ENCODE results near the gene CARD11.
"Not testable (repeated sequence)": the region's sequence is repeated elsewhere in the genome, so short reads cannot be mapped to it uniquely, and the experiment has no call there.

Gene CARD11

GRCh38 chr7:2959103-2959680 is 84.5 kb downstream of the CARD11 start:
- DNase-seq, result no peak

GRCh38 chr7:2958416-2959102 is 85.1 kb downstream of the CARD11 start:
- no peak for DNase-seq

- DNase-seq, result not testable (repeated sequence)
Measured at GRCh38 chr7:2957369-2957727, 86.3 kb downstream of the CARD11 start.

GRCh38 chr7:2956526-2957368 is 86.9 kb downstream of the CARD11 start:
- DNase-seq, result peak; percentile 62

GRCh38 chr7:2956076-2956475 is 87.6 kb downstream of the CARD11 start:
- no peak for DNase-seq

- DNase-seq, result no peak
Measured at GRCh38 chr7:2955269-2955668, 88.4 kb downstream of the CARD11 start.

- peak; percentile 12 for DNase-seq
Measured at GRCh38 chr7:2954433-2954853, 89.2 kb downstream of the CARD11 start.

GRCh38 chr7:2953588-2954407 is 89.9 kb downstream of the CARD11 start:
- DNase-seq, result no peak

- DNase-seq, result no peak
Measured at GRCh38 chr7:2953099-2953498, 90.6 kb downstream of the CARD11 start.

- DNase-seq, result no peak
Measured at GRCh38 chr7:2952316-2952715, 91.4 kb downstream of the CARD11 start.

GRCh38 chr7:2950578-2950977 is 93.1 kb downstream of the CARD11 start:
- no peak for DNase-seq

- no peak for DNase-seq
Measured at GRCh38 chr7:2948749-2949148, 94.9 kb downstream of the CARD11 start.

- DNase-seq, result no peak
Measured at GRCh38 chr7:2947058-2947780, 96.4 kb downstream of the CARD11 start.

- DNase-seq, result no peak
Measured at GRCh38 chr7:2945171-2945570, 98.5 kb downstream of the CARD11 start.

- DNase-seq, result no peak
Measured at GRCh38 chr7:2944739-2945138, 98.9 kb downstream of the CARD11 start.

- DNase-seq, result no peak
Measured at GRCh38 chr7:2943851-2944601, 99.6 kb downstream of the CARD11 start.

GRCh38 chr7:2941216-2941859 is 102.3 kb downstream of the CARD11 start:
- DNase-seq, result no peak

- no peak for DNase-seq
Measured at GRCh38 chr7:2940466-2940865, 103.2 kb downstream of the CARD11 start.

- DNase-seq, result no peak
Measured at GRCh38 chr7:2939193-2939885, 104.3 kb downstream of the CARD11 start.

- DNase-seq, result no peak
Measured at GRCh38 chr7:2938514-2939192, 105.0 kb downstream of the CARD11 start.
